A673 (cell line): ENCODE measurements around the gene HSFX2.

Experiments used
- EZH2 ChIP-seq: fragments of 200-600 bp; sonication (generic); IDR thresholded peaks from 2 replicates; pipeline ENCODE4 v1.6.1; 2017; ENCODE audit warnings: borderline replicate concordance, low read depth, mild to moderate bottlenecking, mixed read lengths, antibody characterized with exemption, low read length; ENCODE audit not compliant: poor library complexity, severe bottlenecking
- TF ChIP-seq, protein P1 (sequence below): fragments of 300-800, 200-600 bp; sonication (generic); conservative IDR thresholded peaks from 2 replicates; pipeline ENCODE4 v1.5.1; 2017; ENCODE audit warnings: low read depth, mild to moderate bottlenecking, antibody characterized with exemption, low read length, moderate library complexity, mixed read lengths

GRCh38 chrX:149563359-149563758 lies 31.8 kb downstream of the HSFX2 start:
- TF ChIP-seq, protein P1, sequence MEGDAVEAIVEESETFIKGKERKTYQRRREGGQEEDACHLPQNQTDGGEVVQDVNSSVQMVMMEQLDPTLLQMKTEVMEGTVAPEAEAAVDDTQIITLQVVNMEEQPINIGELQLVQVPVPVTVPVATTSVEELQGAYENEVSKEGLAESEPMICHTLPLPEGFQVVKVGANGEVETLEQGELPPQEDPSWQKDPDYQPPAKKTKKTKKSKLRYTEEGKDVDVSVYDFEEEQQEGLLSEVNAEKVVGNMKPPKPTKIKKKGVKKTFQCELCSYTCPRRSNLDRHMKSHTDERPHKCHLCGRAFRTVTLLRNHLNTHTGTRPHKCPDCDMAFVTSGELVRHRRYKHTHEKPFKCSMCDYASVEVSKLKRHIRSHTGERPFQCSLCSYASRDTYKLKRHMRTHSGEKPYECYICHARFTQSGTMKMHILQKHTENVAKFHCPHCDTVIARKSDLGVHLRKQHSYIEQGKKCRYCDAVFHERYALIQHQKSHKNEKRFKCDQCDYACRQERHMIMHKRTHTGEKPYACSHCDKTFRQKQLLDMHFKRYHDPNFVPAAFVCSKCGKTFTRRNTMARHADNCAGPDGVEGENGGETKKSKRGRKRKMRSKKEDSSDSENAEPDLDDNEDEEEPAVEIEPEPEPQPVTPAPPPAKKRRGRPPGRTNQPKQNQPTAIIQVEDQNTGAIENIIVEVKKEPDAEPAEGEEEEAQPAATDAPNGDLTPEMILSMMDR = no peak
- TF ChIP-seq EZH2 = no peak
